ENCODE results near the gene STAT3.
A peak's percentile ranks its signal among the peaks of the same experiment; 100 is the strongest.

Gene STAT3

DNA sequence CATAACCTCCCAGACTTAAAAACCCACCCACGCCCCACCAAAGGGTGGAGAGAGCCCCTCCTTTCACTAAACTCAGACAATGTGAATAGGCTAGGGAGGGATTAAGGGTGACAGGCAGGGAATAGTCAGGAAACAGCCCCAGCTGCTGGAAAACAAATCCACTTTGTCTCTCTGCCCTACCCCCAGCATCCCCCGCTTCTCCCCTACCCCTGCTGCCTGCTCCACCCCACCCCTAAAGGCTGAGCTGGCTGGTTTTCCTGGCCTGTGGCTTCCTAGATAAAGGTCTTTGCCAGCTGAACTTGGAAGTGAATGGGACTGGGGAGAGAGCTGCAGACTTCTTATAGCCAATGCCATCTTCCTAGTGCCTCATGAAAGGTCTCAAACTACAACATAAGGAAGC, 19.8 kb upstream of the STAT3 start:
- no peak overlapping the region for H3K4me3 ChIP-seq (ENCODE audit: low read depth, low read length)
- DNase-seq (ENCODE audit: low read depth), result no peak
- TF ChIP-seq, protein P1, sequence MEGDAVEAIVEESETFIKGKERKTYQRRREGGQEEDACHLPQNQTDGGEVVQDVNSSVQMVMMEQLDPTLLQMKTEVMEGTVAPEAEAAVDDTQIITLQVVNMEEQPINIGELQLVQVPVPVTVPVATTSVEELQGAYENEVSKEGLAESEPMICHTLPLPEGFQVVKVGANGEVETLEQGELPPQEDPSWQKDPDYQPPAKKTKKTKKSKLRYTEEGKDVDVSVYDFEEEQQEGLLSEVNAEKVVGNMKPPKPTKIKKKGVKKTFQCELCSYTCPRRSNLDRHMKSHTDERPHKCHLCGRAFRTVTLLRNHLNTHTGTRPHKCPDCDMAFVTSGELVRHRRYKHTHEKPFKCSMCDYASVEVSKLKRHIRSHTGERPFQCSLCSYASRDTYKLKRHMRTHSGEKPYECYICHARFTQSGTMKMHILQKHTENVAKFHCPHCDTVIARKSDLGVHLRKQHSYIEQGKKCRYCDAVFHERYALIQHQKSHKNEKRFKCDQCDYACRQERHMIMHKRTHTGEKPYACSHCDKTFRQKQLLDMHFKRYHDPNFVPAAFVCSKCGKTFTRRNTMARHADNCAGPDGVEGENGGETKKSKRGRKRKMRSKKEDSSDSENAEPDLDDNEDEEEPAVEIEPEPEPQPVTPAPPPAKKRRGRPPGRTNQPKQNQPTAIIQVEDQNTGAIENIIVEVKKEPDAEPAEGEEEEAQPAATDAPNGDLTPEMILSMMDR (IDR thresholded peaks at IDR 0.05; ENCODE audit: control insufficient read depth, extremely low read depth, insufficient read depth), result no peak

DNA sequence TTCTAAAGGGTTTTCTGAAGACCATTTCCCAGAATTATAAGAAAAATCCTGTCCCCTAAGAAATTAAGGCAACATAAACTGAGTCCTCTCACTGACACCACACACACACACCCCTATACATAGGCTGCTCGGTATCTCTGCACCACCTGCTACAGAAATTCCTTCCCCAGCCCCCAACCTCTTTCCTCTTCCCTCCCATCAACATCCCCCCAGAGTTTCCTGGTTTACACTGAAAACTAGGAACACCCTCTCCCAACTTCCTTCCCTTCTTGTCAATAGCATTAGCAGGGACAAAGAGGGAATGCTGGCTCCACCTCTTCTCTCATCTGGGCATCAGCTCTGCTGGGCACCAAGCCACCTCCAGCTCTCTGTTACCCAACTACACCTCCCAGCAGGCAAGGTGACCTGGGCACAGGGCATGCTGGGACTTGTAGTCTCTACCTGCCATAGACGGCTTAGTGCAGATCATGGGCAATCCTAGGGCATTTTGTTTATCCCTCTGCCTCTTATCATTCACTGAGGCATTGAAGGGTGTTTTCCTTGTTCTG, 19.1 kb upstream of the STAT3 start:
- H3K4me3 ChIP-seq (ENCODE audit: low read depth, low read length), result no peak overlapping the region
- TF ChIP-seq, protein P1 (IDR thresholded peaks at IDR 0.05; ENCODE audit: control insufficient read depth, extremely low read depth, insufficient read depth), result no peak
- peak; percentile 85 for DNase-seq (ENCODE audit: low read depth)

DNA sequence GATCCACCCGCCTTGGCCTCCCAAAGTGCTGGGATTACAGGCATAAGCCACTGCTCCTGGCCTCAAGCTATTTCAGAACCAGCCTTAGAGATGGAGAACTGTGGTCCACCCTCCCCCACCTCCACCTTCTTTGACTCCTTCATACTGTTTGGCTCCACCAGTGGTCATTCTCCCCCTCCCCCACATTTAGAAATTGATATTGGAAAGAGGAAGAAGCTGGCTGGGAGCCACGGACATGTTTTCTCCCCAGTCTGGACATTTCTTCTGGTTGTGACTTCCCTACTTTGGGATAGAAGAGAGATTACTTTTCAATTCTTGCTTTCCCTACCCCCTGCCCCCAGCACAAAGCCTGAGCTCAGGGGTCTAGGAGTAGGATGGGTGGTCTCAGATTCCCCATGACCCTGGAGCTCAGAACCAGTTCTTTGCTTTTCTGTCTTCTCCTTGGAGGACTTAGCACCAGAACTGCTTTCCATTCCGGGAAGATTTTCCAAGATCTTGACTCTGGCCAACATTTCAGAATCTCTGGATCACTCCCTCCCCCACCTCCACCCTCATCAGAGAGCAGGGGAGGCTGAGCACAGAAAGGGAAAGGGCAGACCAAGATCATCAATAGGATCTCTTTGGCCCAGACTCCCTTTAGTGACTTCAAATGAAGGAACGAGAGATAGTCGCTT, 18.5 kb upstream of the STAT3 start:
- no peak for DNase-seq (ENCODE audit: low read depth)
- TF ChIP-seq, protein P1 (IDR thresholded peaks at IDR 0.05; ENCODE audit: control insufficient read depth, extremely low read depth, insufficient read depth), result no peak
- no peak overlapping the region for H3K4me3 ChIP-seq (ENCODE audit: low read depth, low read length)

DNA sequence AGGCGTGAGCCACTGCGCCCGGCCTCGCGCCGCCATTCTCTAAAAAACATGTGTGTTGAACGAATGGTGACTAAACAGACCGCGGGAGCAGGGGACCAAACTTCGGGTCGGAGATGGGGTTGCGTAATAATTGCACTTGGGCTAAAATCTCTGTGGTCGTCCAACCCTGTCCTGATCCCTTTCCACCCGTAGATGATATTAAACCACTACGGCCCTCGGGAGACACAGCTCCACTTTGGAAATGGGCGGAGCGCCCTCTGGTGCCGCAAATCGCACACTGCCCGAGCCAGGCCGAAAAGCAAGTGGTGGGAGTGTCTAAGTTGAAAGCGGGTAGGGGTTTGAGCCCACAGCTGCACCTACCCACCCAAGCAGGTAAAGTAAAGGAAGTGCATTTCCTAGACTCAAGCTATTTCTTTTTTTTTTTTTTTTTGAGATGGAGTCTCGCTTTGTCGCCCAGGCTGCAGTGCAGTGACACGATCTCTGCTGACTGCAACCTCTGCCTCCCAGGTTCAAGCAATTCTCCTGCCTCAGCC, 17.8 kb upstream of the STAT3 start:
- no peak for DNase-seq (ENCODE audit: low read depth)
- H3K4me3 ChIP-seq (ENCODE audit: low read depth, low read length), result no peak overlapping the region
- TF ChIP-seq, protein P1 (IDR thresholded peaks at IDR 0.05; ENCODE audit: control insufficient read depth, extremely low read depth, insufficient read depth), result peak; percentile 91

DNA sequence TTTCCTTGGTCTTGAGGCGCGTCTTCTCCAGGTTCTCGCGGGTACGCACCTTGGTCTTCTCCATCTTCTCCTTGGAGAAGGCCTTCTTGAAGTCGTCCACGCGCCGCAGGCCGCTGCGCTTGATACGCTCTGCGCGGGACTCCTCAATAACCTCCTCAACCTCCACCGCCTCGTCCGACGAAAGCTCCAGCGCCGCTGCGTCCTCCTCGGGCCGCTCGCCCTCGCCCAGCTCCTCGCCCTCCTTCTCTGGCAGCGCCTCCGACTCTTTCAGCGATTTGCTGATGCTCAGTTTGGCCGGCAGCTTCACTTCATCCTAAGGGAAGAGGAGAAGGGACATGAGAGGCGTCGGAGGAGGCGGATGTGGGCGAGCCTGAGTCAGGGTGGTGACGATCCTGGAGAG, 16.8 kb upstream of the STAT3 start:
- TF ChIP-seq, protein P1 (IDR thresholded peaks at IDR 0.05; ENCODE audit: control insufficient read depth, extremely low read depth, insufficient read depth), result no peak
- DNase-seq (ENCODE audit: low read depth), result no peak
- H3K4me3 ChIP-seq (ENCODE audit: low read depth, low read length), result no peak overlapping the region

DNA sequence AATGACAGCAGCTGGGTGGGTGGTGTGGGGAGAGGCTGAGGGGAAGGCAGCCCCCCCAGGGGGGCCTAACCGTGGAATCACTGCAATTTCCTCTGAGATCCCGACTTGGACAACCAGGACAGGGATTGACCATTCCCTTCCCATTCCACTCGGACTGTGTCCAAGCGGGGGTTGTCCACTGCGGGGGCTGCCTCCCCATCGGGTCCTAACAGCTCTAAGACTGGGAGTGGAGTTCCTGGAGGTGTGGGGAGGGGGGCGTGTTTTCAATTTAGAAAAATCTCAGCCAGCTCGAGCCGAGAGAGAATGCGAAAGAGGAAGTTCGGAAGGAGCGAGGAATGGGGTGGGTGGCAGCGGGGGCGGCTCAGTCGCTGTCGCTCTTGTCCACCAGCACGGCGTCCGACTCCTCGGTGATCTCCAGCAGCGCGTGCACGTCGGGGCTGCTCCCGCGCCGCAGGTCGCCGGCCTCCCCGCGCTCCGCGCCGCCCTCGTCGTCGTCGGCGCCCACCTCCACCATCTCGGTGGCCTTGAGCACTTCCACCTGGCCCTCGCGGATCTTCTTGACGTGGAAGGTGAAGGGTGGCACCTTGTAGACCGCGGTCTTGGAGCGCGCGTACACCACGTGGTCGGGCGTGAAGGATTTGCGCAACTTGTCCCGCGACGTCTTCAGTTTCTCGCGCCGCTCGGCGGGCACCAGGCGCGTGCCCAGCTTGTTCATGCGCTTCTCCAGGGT, 16.2 kb upstream of the STAT3 start:
- DNase-seq (ENCODE audit: low read depth), result no peak
- TF ChIP-seq, protein P1 (IDR thresholded peaks at IDR 0.05; ENCODE audit: control insufficient read depth, extremely low read depth, insufficient read depth), result no peak
- no peak overlapping the region for H3K4me3 ChIP-seq (ENCODE audit: low read depth, low read length)
